ENCODE results near the gene PTCH2. TPM values are rescaled to one million over a fixed set of nuclear protein-coding genes. Genes with fewer than 3 reads are reported as not detected.

PTCH2 gene
- total RNA-seq, 1 experiment from 2014 or later: 0.79 TPM

DNA sequence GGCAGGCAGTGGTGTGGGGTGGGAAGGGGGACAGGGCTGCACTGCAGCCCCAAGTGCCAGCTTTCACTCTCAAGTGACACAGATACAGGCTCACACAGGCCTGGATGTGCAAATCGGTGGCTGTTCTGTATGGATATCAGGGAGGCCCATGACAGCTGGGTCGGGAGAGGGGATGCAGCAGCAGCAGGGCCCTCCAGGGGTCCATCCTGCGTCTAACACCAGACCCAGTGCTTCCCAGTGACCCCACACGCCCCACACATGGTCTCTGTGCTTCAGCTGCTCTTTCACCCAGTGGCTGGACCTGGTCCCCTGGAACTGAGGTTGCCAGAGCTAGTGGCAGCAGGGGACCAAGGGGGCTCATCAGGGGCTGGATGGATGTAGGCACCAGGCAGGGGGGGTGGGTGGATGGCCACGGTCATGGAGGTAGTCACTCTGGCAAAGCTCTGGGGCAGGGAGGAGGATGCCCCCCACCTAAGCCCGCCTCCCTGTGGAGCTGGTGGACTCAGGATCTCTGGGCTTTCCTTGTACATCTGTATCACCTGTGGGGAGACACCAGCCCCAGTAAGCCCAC lies 20.8 kb downstream of the PTCH2 start:
- DNase-seq (ENCODE audit: unreplicated experiment): no peak
- intact Hi-C loops (cut with micrococcal nuclease): no loop called here
- no peak overlapping the region for H3K4me3 Mint-ChIP-seq (ENCODE audit: unreplicated experiment)
- POLR2A ChIA-PET: interaction anchor here (0.7 to 7.0 kb wide), 8 partner anchors 14 to 695 kb away, joined by 3 to 79 read pairs (median 3); partner anchors contain the start of genes BTBD19, DYNLT4, HECTD3 and PLK3
- CTCF ChIA-PET: interaction anchor here (0.6 to 2.5 kb wide), 4 partner anchors 13 to 527 kb away, joined by 3 to 13 read pairs (median 4); partner anchors contain the start of gene EIF2B3
- peaks cover 27% of the 10 kb centered on the region for H3K4me1 Mint-ChIP-seq (ENCODE audit: insufficient read depth, unreplicated experiment)
- peaks cover 27% of the 10 kb centered on the region for H3K36me3 Mint-ChIP-seq (ENCODE audit: insufficient read depth, unreplicated experiment)
- no peaks in the 10 kb centered on the region for H3K9me3 Mint-ChIP-seq (ENCODE audit: unreplicated experiment)
- BruUV-seq (replicated peaks): no TSS peak
- no peaks in the 10 kb centered on the region for H3K27me3 Mint-ChIP-seq (ENCODE audit: insufficient read depth, unreplicated experiment)
- TF ChIP-seq, protein P1, sequence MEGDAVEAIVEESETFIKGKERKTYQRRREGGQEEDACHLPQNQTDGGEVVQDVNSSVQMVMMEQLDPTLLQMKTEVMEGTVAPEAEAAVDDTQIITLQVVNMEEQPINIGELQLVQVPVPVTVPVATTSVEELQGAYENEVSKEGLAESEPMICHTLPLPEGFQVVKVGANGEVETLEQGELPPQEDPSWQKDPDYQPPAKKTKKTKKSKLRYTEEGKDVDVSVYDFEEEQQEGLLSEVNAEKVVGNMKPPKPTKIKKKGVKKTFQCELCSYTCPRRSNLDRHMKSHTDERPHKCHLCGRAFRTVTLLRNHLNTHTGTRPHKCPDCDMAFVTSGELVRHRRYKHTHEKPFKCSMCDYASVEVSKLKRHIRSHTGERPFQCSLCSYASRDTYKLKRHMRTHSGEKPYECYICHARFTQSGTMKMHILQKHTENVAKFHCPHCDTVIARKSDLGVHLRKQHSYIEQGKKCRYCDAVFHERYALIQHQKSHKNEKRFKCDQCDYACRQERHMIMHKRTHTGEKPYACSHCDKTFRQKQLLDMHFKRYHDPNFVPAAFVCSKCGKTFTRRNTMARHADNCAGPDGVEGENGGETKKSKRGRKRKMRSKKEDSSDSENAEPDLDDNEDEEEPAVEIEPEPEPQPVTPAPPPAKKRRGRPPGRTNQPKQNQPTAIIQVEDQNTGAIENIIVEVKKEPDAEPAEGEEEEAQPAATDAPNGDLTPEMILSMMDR (IDR thresholded peaks at IDR 0.05; ENCODE audit: unreplicated experiment): no peak
- no peak overlapping the region for H3K27ac Mint-ChIP-seq (ENCODE audit: low read depth, unreplicated experiment)

DNA sequence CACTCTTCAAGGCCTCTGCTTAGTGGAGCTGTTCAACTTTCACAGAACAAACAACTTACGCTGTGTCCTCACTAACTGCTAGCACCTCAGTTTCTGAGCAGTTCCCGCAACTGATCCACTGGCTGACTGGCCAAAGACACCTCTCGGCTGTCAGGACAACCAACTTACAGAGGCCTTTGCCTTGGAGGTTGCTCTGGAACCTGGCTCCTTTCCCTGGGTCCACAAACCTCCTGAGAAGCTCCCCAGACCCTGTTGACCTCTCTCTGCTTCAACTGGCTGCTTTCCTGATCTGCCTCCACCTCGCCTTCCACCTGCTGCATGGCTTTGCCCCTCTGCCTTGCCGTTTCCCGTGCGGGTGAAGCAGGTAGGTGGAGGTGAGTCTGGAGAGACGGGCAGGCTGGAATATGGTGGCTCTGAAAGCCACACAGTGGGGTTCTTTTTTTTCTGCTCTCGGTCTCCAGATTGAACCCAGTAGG lies 21.8 kb downstream of the PTCH2 start:
- Mint-ChIP-seq H3K36me3 (ENCODE audit: insufficient read depth, unreplicated experiment) (peaks cover 27% of the 10 kb centered on the region), H3K9me3 (ENCODE audit: unreplicated experiment) (no peaks in the 10 kb centered on the region), H3K27me3 (ENCODE audit: insufficient read depth, unreplicated experiment) (no peaks in the 10 kb centered on the region), H3K4me1 (ENCODE audit: insufficient read depth, unreplicated experiment) (peaks cover 28% of the 10 kb centered on the region), H3K27ac (ENCODE audit: low read depth, unreplicated experiment) (peak overlapping the region; percentile 99), H3K4me3 (ENCODE audit: unreplicated experiment) (no peak overlapping the region)
- no TSS peak for BruUV-seq (replicated peaks)
- DNase-seq (ENCODE audit: unreplicated experiment): no peak
- ChIA-PET POLR2A (interaction anchor here (0.7 to 7.0 kb wide), 7 partner anchors 13 to 696 kb away, joined by 3 to 79 read pairs (median 4); partner anchors contain the start of genes BTBD19, DYNLT4, HECTD3 and MUTYH), CTCF (interaction anchor here (0.7 to 2.5 kb wide), 6 partner anchors 14 to 528 kb away, joined by 3 to 13 read pairs (median 4); partner anchors contain the start of gene PLK3)
- intact Hi-C loops (cut with micrococcal nuclease): no loop called here
- TF ChIP-seq, protein P1 (IDR thresholded peaks at IDR 0.05; ENCODE audit: unreplicated experiment): no peak

DNA sequence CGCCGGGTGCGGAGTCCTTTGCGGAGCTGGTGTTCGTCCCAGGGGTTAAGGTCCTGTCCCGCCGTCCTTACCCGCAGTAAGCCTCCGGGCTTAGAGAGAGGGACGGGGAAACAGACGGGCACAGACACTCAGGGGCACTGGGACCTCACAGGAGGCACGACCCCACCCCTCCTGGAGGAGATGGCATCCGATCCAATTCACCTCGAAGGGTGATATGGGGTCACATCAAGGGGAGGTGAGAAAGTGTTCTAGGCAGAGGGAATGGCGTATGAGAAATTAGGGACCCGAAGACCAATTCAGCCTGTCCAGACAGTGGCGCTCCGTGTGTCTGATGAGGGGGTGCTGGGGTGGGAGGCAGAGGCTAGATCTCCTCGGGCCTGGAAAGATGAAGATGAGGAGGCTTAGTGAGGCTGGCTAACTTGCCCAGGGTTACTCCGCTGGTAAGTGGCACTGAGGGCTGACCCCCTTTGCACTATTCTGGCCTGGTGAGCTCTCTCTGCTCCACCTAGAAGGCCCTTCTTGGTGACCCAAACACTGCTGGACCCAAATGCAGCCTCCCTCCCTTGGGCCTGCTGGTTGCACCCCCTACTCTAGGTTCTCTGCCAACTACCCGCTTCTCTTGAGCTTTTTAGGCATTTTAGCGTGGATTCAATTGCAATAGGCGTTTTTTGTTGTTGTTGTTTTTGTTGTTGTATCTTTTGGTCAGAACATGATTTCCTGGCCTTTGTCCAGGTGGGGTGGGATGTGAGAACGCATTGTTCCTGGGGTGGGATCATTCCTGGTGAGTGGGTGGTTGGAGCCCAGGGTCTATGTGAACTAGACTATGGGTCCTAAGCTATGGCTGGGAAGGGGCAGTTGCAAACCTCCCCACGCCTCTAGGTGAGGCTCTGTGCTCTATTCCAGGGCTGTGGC lies 22.5 kb downstream of the PTCH2 start:
- no TSS peak for BruUV-seq (replicated peaks)
- intact Hi-C loops (cut with micrococcal nuclease): no loop called here
- peaks cover 29% of the 10 kb centered on the region for H3K4me1 Mint-ChIP-seq (ENCODE audit: insufficient read depth, unreplicated experiment)
- DNase-seq (ENCODE audit: unreplicated experiment): no peak
- POLR2A ChIA-PET: interaction anchor here (0.6 to 7.0 kb wide), 10 partner anchors 12 to 698 kb away, joined by 3 to 79 read pairs (median 4); partner anchors contain the start of genes BTBD19, DYNLT4, EIF2B3 and HECTD3
- peak overlapping the region; percentile 99 for H3K27ac Mint-ChIP-seq (ENCODE audit: low read depth, unreplicated experiment)
- H3K36me3 Mint-ChIP-seq (ENCODE audit: insufficient read depth, unreplicated experiment): peaks cover 30% of the 10 kb centered on the region
- H3K4me3 Mint-ChIP-seq (ENCODE audit: unreplicated experiment): peak overlapping the region; percentile 74
- no peaks in the 10 kb centered on the region for H3K27me3 Mint-ChIP-seq (ENCODE audit: insufficient read depth, unreplicated experiment)
- TF ChIP-seq, protein P1 (IDR thresholded peaks at IDR 0.05; ENCODE audit: unreplicated experiment): no peak
- no peaks in the 10 kb centered on the region for H3K9me3 Mint-ChIP-seq (ENCODE audit: unreplicated experiment)
- CTCF ChIA-PET: interaction anchor here (0.6 to 2.5 kb wide), 5 partner anchors 15 to 192 kb away, joined by 3 to 13 read pairs (median 5); partner anchors contain the start of gene PLK3

All from MCF 10A (cell line).